Activated naive CD8-positive, alpha-beta T cell treated with anti-CD3 and anti-CD28 coated beads, Interleukin-2, amount 10 ng/mL, durations not matched to agents 7 days and 5 days (primary cell): Measurements from ENCODE around the gene RTP1. TPM values are rescaled to one million over a fixed set of nuclear protein-coding genes. Genes with fewer than 3 reads are reported as not detected.
"Not testable (repeated sequence)": the region's sequence is repeated elsewhere in the genome, so short reads cannot be mapped to it uniquely, and the experiment has no call there.

ENCODE experiments used
- ATAC-seq: fragments of 150-1000 bp; cut with Tn5 transposase; one replicate; pipeline ENCODE4 v1.10.0; 2021; ENCODE audit warnings: low read depth, moderate library complexity
- POLR2A ChIA-PET: fragments of 350-600 bp; sonication (Branson Sonifier 250); formaldehyde crosslinking; loops from one replicate; lab custom pipeline; 2021; ENCODE audit warnings: antibody characterized with exemption; lab: Charles Lee
- DNase-seq: peaks from one replicate; pipeline ENCODE4 v3.0.0; 2021
- H3K27ac Mint-ChIP-seq: one replicate; pipeline ENCODE4 v1.8.0; 2022; ENCODE audit warnings: mild to moderate bottlenecking, mixed read lengths
- H3K27me3 Mint-ChIP-seq: one replicate; pipeline ENCODE4 v1.8.0; 2022; ENCODE audit warnings: mild to moderate bottlenecking, moderate library complexity, mixed read lengths
- H3K36me3 Mint-ChIP-seq: one replicate; pipeline ENCODE4 v1.8.0; 2021; ENCODE audit warnings: mild to moderate bottlenecking, mixed read lengths
- H3K4me1 Mint-ChIP-seq: one replicate; pipeline ENCODE4 v1.8.0; 2021; ENCODE audit warnings: mixed read lengths
- H3K4me3 Mint-ChIP-seq: one replicate; pipeline ENCODE4 v1.8.0; 2022; ENCODE audit warnings: mild to moderate bottlenecking, moderate library complexity, mixed read lengths
- H3K9me3 Mint-ChIP-seq: one replicate; pipeline ENCODE4 v1.8.0; 2021; ENCODE audit warnings: mixed read lengths
- total RNA-seq, 2 experiments: library from RNA; stranded (reverse); gene quantifications; one replicate each; pipeline ENCODE4 v1.2.3, GENCODE V29; 2021

The RTP1 gene
- total RNA-seq, 2 experiments from 2014 or later = not detected

- H3K27me3 Mint-ChIP-seq = peaks cover 8% of the 10 kb centered on the region
- H3K4me1 Mint-ChIP-seq = peaks cover 7% of the 10 kb centered on the region
- DNase-seq (no peak), ATAC-seq (no peak)
- no peak overlapping the region for H3K4me3 Mint-ChIP-seq
- POLR2A ChIA-PET = no interaction called here
- no peaks in the 10 kb centered on the region for H3K36me3 Mint-ChIP-seq
- H3K9me3 Mint-ChIP-seq = no peaks in the 10 kb centered on the region
- H3K27ac Mint-ChIP-seq = no peak overlapping the region
These were observed 13.9 kb upstream of the RTP1 start for GRCh38 chr3:187183210-187183862.

GRCh38 chr3:187183903-187184302, 13.4 kb upstream of the RTP1 start:
- ATAC-seq (no peak), DNase-seq (no peak)
- no peak overlapping the region for H3K27ac Mint-ChIP-seq
- no peak overlapping the region for H3K4me3 Mint-ChIP-seq
- H3K36me3 Mint-ChIP-seq = no peaks in the 10 kb centered on the region
- peaks cover 7% of the 10 kb centered on the region for H3K4me1 Mint-ChIP-seq
- H3K9me3 Mint-ChIP-seq = no peaks in the 10 kb centered on the region
- POLR2A ChIA-PET = no interaction called here
- peaks cover 9% of the 10 kb centered on the region for H3K27me3 Mint-ChIP-seq

- no peak overlapping the region for H3K4me3 Mint-ChIP-seq
- peaks cover 7% of the 10 kb centered on the region for H3K4me1 Mint-ChIP-seq
- no peak for ATAC-seq
These were observed 11.5 kb upstream of the RTP1 start for GRCh38 chr3:187185759-187186158.

GRCh38 chr3:187186375-187186774, 10.9 kb upstream of the RTP1 start:
- Mint-ChIP-seq H3K27me3 (peaks cover 18% of the 10 kb centered on the region), H3K4me3 (no peak overlapping the region), H3K9me3 (no peaks in the 10 kb centered on the region), H3K27ac (no peak overlapping the region), H3K36me3 (no peaks in the 10 kb centered on the region), H3K4me1 (peaks cover 7% of the 10 kb centered on the region)
- ATAC-seq (no peak), DNase-seq (no peak)
- POLR2A ChIA-PET = no interaction called here

More at GRCh38 chr3:187185759-187186158, 11.5 kb upstream of the RTP1 start:
- H3K27me3 Mint-ChIP-seq = peaks cover 12% of the 10 kb centered on the region
- POLR2A ChIA-PET = no interaction called here
- no peaks in the 10 kb centered on the region for H3K9me3 Mint-ChIP-seq
- no peaks in the 10 kb centered on the region for H3K36me3 Mint-ChIP-seq
- no peak for DNase-seq
- no peak overlapping the region for H3K27ac Mint-ChIP-seq

GRCh38 chr3:187186801-187187421, 10.4 kb upstream of the RTP1 start:
- peaks cover 21% of the 10 kb centered on the region for H3K27me3 Mint-ChIP-seq
- POLR2A ChIA-PET = no interaction called here
- no peak overlapping the region for H3K4me3 Mint-ChIP-seq
- ATAC-seq = no peak
- H3K4me1 Mint-ChIP-seq = peaks cover 7% of the 10 kb centered on the region
- H3K9me3 Mint-ChIP-seq = no peaks in the 10 kb centered on the region
- H3K36me3 Mint-ChIP-seq = no peaks in the 10 kb centered on the region
- no peak for DNase-seq
- H3K27ac Mint-ChIP-seq = no peak overlapping the region

- Mint-ChIP-seq H3K27ac (no peak overlapping the region), H3K4me1 (peaks cover 6% of the 10 kb centered on the region), H3K4me3 (no peak overlapping the region), H3K36me3 (no peaks in the 10 kb centered on the region), H3K27me3 (peaks cover 32% of the 10 kb centered on the region), H3K9me3 (no peaks in the 10 kb centered on the region)
- POLR2A ChIA-PET = no interaction called here
- ATAC-seq = no peak
- no peak for DNase-seq
These were observed 8.4 kb upstream of the RTP1 start for GRCh38 chr3:187188931-187189330.

- Mint-ChIP-seq H3K36me3 (no peaks in the 10 kb centered on the region), H3K27me3 (peaks cover 35% of the 10 kb centered on the region), H3K9me3 (no peaks in the 10 kb centered on the region), H3K4me3 (no peak overlapping the region), H3K4me1 (peaks cover 6% of the 10 kb centered on the region), H3K27ac (no peak overlapping the region)
- POLR2A ChIA-PET = no interaction called here
- ATAC-seq (no peak), DNase-seq (no peak)
These were observed 6.0 kb upstream of the RTP1 start for GRCh38 chr3:187191271-187191670.

- DNase-seq (no peak), ATAC-seq (no peak)
- Mint-ChIP-seq H3K36me3 (no peaks in the 10 kb centered on the region), H3K4me3 (no peak overlapping the region), H3K27me3 (peaks cover 32% of the 10 kb centered on the region), H3K27ac (no peak overlapping the region), H3K4me1 (peaks cover 5% of the 10 kb centered on the region), H3K9me3 (no peaks in the 10 kb centered on the region)
- POLR2A ChIA-PET = no interaction called here
These were observed 4.1 kb upstream of the RTP1 start for GRCh38 chr3:187193181-187193580.

GRCh38 chr3:187196573-187197334, 532 bp upstream of the RTP1 start:
- POLR2A ChIA-PET = no interaction called here
- Mint-ChIP-seq H3K4me1 (peaks cover 5% of the 10 kb centered on the region), H3K27ac (no peak overlapping the region), H3K4me3 (no peak overlapping the region), H3K36me3 (no peaks in the 10 kb centered on the region), H3K9me3 (no peaks in the 10 kb centered on the region), H3K27me3 (peaks cover 25% of the 10 kb centered on the region)
- ATAC-seq (no peak), DNase-seq (no peak)

GRCh38 chr3:187198490-187198889, 1.2 kb downstream of the RTP1 start:
- Mint-ChIP-seq H3K36me3 (no peaks in the 10 kb centered on the region), H3K27ac (no peak overlapping the region), H3K4me1 (no peaks in the 10 kb centered on the region), H3K4me3 (no peak overlapping the region), H3K9me3 (no peaks in the 10 kb centered on the region), H3K27me3 (peaks cover 25% of the 10 kb centered on the region)
- POLR2A ChIA-PET = no interaction called here
- ATAC-seq (no peak), DNase-seq (no peak)

GRCh38 chr3:187199463-187200050, 2.3 kb downstream of the RTP1 start:
- H3K27ac Mint-ChIP-seq, H3K4me1 Mint-ChIP-seq, ATAC-seq, H3K36me3 Mint-ChIP-seq, H3K9me3 Mint-ChIP-seq, DNase-seq, H3K4me3 Mint-ChIP-seq, POLR2A ChIA-PET: not testable (repeated sequence)
- peaks cover 16% of the 10 kb centered on the region for H3K27me3 Mint-ChIP-seq

GRCh38 chr3:187205683-187206082, 8.4 kb downstream of the RTP1 start:
- ATAC-seq (no peak), DNase-seq (no peak)
- peaks cover 2% of the 10 kb centered on the region for H3K36me3 Mint-ChIP-seq
- H3K4me1 Mint-ChIP-seq = no peaks in the 10 kb centered on the region
- H3K27ac Mint-ChIP-seq = no peak overlapping the region
- POLR2A ChIA-PET = no interaction called here
- H3K4me3 Mint-ChIP-seq = no peak overlapping the region
- H3K27me3 Mint-ChIP-seq = peaks cover 20% of the 10 kb centered on the region
- no peaks in the 10 kb centered on the region for H3K9me3 Mint-ChIP-seq

- Mint-ChIP-seq H3K9me3 (no peaks in the 10 kb centered on the region), H3K36me3 (peaks cover 2% of the 10 kb centered on the region)
- no peak for DNase-seq
These were observed 9.8 kb downstream of the RTP1 start for GRCh38 chr3:187207062-187207461.

More at GRCh38 chr3:187207062-187207461, 9.8 kb downstream of the RTP1 start:
- no peak overlapping the region for H3K27ac Mint-ChIP-seq
- no peaks in the 10 kb centered on the region for H3K4me1 Mint-ChIP-seq
- POLR2A ChIA-PET = no interaction called here
- ATAC-seq = no peak
- H3K27me3 Mint-ChIP-seq = peaks cover 16% of the 10 kb centered on the region
- H3K4me3 Mint-ChIP-seq = no peak overlapping the region
